DMS 273 treated with DMSO at 0.1 percent for 48 hours (cell line): ENCODE measurements around the gene NDUFB11.
"Not testable (repeated sequence)": the region's sequence is repeated elsewhere in the genome, so short reads cannot be mapped to it uniquely, and the experiment has no call there.

ENCODE experiments used
- DNase-seq: peaks from one replicate; lab custom pipeline; 2025; lab: John Stamatoyannopoulos, UW

NDUFB11 gene

GRCh38 chrX:47146936-47147859 lies 2.7 kb upstream of the NDUFB11 start:
- DNase-seq: no peak

DNA sequence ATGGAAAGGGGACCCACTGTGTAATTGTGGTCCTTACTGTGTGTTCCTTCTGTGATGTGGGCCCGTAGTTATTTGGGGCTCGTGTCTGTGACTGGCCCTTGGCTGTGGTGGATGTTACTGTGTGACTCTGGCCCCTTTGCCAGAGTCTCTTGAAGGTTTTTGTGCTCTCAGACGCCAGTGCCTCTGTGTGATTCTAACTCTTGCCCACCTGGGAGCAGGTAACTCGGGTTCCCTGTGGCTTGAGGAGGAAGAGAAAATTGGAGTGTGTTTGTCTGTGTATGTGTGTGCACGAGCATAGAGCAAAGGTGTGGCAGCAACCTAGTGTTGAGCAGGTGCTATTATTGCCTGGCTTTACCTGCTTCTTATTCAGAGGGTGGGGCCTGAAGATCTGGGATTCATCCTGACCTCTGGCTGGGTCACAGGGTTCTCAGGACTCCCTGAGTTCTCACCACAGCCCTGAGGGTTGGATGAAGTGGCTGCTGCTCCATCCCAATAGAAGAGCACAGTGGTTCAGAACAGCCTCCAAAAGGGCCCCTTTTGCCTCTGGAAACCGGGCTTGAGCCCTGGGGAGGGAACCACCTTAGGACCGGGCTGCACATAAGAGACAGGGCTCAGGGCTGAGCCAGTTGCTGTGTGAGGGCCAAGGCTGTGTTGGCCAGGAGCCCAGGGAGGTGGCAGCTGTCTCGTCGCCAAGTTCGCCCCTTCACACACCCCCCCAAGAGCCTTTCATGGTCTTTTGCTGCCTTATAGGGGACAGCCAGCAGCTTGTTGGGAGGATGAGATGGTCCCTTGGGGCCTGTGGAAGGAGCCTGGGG lies 1.8 kb upstream of the NDUFB11 start:
- no peak for DNase-seq

DNA sequence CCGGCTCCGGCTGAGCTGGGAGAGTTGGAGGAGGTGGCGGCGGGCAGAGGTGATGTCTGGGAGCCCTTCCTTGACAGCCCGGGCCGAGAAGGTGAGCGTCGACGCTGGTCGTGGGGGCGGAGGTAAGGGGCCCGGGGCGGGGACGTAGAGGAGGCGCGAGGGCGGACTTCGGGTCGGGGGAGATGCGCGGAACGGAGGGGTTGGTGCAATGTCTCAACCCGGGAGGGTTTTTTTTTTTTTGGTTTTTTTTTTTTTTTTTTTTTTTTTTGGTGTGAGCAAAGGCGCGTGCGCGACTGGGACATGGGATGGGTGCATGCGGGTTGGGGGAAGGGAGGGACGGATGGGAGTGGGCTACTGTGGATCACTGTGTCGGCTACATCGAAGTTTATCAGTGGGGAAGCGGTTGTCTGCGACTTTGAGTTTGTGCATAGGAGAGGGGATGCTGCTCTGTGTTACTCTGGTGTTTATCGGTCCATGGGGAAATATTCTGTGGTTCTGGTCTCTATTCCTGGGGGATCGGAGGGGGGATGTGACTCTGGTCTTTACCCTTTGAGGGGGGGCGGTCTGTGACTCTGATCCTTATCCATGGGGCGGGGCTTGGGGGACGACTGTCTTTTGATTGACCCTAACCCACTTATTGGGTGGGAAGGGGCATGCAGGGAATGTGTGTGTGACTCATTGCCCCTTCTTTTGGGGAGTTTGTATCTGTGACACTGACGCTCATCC lies 1.1 kb upstream of the NDUFB11 start:
- no peak for DNase-seq

DNA sequence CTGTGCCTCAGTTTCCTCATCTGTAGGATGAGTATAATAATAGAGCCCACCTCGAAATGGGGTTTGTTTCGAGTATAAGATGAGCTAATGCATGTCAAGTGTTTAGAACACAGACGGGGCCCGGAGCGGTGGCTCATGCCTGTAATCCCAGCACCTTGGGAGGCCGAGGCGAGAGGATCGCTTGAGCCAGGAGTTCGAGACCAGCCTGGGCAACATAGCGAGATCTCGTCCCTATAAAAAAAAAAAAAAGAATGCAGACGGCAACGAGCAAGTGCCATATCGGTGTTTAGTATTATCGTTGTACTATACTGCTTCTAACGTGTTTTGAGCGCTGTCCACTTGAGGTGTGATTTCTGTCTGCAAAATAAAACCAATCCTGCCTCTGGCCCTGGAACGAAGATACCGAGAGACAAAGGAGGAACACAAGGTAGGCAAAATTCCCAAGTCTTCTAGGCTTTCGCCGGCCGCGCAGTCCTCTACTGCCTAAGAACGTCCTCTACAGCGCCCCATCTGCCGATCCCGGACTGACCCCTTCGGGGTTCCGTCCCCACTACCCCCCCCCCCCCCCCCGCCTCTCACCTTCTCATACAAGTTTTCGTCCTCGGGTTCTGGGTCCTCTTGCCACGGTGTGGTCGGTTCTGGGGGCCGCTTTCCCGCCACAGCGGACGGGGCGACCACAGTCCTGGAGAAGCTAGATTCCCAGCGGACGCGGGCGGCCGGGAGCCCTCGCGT lies 442 bp downstream of the NDUFB11 start:
- DNase-seq: no peak

DNA sequence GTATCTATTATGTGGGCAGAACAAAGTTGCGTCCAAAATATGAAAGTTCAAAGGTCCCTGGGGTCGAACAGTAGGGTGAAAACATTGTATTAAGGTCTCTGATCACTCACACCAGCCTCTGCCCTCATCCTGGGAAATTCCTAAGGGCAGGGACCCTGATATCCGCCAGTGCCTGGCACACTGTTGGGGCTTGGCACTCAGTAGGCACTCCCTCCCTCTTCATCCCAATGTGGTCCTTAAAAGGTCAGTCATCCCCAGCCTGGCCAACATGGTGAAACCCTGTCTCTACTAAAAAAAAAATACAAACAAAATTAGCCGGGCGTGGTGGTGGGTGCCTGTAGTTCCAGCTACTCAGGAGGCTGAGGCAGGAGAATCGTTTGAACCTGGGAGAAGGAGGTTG lies 6.3 kb downstream of the NDUFB11 start:
- no peak for DNase-seq

DNA sequence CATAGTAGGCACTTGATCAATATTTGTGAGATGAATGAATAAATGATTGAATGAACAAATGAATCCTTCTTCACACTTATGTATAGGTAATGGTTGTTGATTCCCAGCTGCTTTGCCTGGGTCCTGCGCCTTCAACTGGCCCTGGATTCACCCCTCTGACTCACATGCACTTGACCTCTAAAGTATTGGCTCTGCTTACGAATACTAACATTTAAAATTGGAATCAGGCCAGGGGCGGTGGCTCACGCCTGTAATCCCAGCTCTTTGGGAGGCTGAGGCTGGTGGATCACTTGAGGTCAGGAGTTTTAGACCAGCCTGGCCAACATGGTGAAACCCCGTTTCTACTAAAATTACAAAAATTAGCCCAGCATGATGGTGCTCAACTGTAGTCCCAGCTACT lies 8.9 kb downstream of the NDUFB11 start:
- DNase-seq: not testable (repeated sequence)

- DNase-seq: no peak
These were observed 11.0 kb downstream of the NDUFB11 start for GRCh38 chrX:47133493-47133892.

- DNase-seq: no peak
These were observed 14.6 kb downstream of the NDUFB11 start for GRCh38 chrX:47129899-47130358.

DNA sequence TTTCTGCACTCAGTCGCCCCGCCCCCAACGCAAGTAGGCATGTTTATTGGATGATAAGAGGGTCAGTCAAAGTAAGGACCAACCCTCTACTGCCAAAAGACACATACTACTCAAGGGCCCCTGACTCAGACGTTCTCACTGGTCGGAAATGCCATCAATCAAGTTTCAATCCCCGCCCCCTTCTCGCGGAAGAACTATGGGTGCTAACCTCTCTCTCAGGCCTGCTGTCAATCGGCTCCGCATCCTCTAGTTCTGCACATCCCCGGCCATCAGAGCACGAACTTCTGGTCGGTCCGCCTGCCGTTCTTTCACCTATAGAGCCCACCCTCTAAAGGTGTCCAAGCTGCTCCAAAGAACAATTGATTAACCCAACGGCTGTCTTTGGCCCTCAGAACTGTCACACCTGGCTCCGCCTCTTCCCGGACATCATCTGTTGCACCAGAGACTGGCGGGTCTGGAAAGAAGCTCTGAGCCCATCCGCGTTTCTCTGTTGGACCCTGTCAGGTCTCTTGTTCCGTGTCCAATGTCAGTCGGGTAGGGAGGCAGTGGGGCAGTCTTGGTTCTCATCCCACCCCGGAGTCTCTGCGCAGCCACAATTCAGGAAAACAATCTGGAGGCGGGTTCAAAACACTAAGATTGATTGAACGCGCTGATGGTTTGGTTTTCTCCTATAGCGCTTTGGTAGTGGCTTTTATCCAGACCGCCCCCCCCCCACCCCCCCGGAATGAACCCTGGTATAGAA lies 15.2 kb downstream of the NDUFB11 start:
- peak; percentile 93 for DNase-seq

GRCh38 chrX:47124466-47124865 lies 20.0 kb downstream of the NDUFB11 start:
- DNase-seq: not testable (repeated sequence)

DNA sequence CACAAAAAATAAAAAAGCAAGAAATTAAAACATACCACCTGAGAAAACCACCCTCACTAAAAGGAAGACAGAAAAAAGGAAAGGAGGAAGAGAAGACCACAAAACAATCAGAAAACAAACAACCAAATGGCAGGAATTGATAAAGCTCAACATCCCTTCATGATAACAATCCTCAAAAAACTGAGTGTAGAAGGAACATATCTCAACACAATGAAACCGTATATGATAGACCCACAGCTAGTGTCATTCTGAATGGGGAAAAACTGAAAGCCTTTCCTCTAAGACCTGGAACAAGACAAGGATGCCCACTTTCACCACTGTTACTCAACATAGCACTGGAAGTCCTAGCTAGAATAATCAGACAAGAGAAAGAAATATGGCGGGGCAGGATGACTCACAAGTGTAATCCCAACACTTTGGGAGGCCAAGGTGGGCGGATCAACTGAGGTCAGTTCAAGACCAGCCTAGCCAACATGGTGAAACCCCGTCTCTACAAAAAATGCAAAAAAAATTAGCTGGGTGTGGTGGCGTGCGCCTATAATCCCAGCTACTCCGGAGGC lies 27.9 kb downstream of the NDUFB11 start:
- DNase-seq: not testable (repeated sequence)

- no peak for DNase-seq
These were observed 32.1 kb downstream of the NDUFB11 start for GRCh38 chrX:47112316-47112954.

GRCh38 chrX:47110936-47111615 lies 33.4 kb downstream of the NDUFB11 start:
- DNase-seq: not testable (repeated sequence)

- no peak for DNase-seq
These were observed 43.3 kb downstream of the NDUFB11 start for GRCh38 chrX:47101206-47101605.

- no peak for DNase-seq
These were observed 46.0 kb downstream of the NDUFB11 start for GRCh38 chrX:47098338-47099094.

- DNase-seq: no peak
These were observed 47.5 kb downstream of the NDUFB11 start for GRCh38 chrX:47097018-47097417.

DNA sequence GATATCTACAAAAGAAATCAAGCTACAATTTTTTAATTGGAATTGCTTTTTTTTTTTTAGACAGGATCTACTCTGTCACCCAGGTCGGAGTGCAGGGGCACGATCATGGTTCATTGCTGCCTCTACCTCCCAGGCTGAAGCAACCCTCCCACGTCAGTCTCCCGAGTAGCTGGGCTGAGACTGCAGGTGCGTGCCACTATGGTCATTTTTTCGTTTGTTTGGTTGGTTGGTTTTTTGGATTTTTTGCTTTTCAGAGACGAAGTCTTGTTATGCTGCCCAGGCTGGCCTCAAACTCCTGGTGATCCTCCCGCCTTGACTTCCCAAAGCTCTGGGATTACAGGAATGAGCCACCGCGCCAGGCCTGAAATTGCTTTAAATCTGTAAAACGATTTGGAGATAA lies 50.6 kb downstream of the NDUFB11 start:
- no peak for DNase-seq

DNA sequence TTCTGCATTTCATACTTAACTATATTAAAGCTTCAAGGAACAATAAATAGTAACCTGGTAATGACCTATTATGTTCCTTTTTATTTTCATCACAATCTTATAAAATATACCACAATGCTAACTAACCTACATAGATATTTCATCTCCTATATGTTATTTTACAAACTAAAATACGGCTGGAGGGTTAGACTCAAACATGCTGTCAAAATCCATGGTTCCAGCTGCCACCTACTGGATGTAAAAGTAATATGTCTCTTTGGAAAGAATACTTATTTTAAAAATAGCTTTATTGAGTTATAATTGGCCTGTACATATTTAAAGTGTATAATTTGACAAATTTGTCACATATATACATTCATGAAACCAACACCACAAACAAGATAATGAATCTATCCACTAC lies 51.3 kb downstream of the NDUFB11 start:
- DNase-seq: no peak
